Urinary bladder (tissue), 4 donors: ENCODE data around the gene PTBP3. TPM values are rescaled to one million over a fixed set of nuclear protein-coding genes. Genes with fewer than 3 reads are reported as not detected.

Experiments used
- DNase-seq: peaks from one replicate; pipeline ENCODE4 v3.0.0-alpha.2; 2015; ENCODE audit errors: extremely low spot score
- H3K27ac ChIP-seq: one replicate; pipeline ENCODE4 v1.5.1; 2013; ENCODE audit warnings: low read depth, mild to moderate bottlenecking, moderate library complexity
- H3K36me3 ChIP-seq: one replicate; pipeline ENCODE4 v1.6.1; 2013; ENCODE audit warnings: mild to moderate bottlenecking, moderate library complexity; ENCODE audit not compliant: insufficient read depth
- H3K4me1 ChIP-seq: one replicate; pipeline ENCODE4 v1.6.1; 2013; ENCODE audit warnings: mild to moderate bottlenecking, moderate library complexity; ENCODE audit not compliant: insufficient read depth
- H3K4me3 ChIP-seq: one replicate; pipeline ENCODE4 v1.5.1; 2013; ENCODE audit warnings: low read depth, low read length
- WGBS: extraction: QIAGEN DNeasy Blood & Tissue Kit; methylation state at CpG from one replicate; pipeline ENCODE4 v1.1.7; 2013; 5-methylcytosine and 5-hydroxymethylcytosine counted together
- polyA plus RNA-seq: library from polyadenylated mRNA; stranded (reverse); fragments of 200-250 nt; gene quantifications from one replicate; pipeline ENCODE4 v1.2.3, GENCODE V29; 2013
- total RNA-seq: library from RNA; depleted of rRNA; stranded (reverse); fragments of >200 nt; gene quantifications from one replicate; pipeline ENCODE4 v1.2.3, GENCODE V29; 2014
- donor health status: healthy with polysubstance abuse.
- donor health status: healthy.

The PTBP3 gene
- total and polyA plus RNA-seq, 2 donors: 12.0 to 59.9 TPM

GRCh38 chr9:112341730-112342129 is 8.3 kb upstream of the PTBP3 start:
- H3K4me3 ChIP-seq: no peak overlapping the region
- H3K4me1 ChIP-seq: no peaks in the 10 kb centered on the region
- DNase-seq: no peak
- H3K36me3 ChIP-seq: no peaks in the 10 kb centered on the region
- H3K27ac ChIP-seq: no peak overlapping the region

GRCh38 chr9:112339886-112340285 is 6.5 kb upstream of the PTBP3 start:
- Histone ChIP-seq H3K27ac (no peak overlapping the region), H3K36me3 (no peaks in the 10 kb centered on the region), H3K4me3 (no peak overlapping the region), H3K4me1 (no peaks in the 10 kb centered on the region)
- WGBS: 96% methylated on average over 3 of the region's 3 CpGs
- DNase-seq: no peak

GRCh38 chr9:112338561-112338960 is 5.1 kb upstream of the PTBP3 start:
- H3K4me3 ChIP-seq: no peak overlapping the region
- DNase-seq: no peak
- no peaks in the 10 kb centered on the region for H3K36me3 ChIP-seq
- no peaks in the 10 kb centered on the region for H3K4me1 ChIP-seq
- H3K27ac ChIP-seq: no peak overlapping the region
- WGBS: 58% methylated on average over 3 of the region's 3 CpGs

- no peaks in the 10 kb centered on the region for H3K36me3 ChIP-seq
- WGBS: 70% methylated on average over 1 of the region's 1 CpG
- no peaks in the 10 kb centered on the region for H3K4me1 ChIP-seq
- H3K27ac ChIP-seq: no peak overlapping the region
- H3K4me3 ChIP-seq: no peak overlapping the region
- DNase-seq: no peak
Observed at GRCh38 chr9:112337547-112337946, 4.1 kb upstream of the PTBP3 start.

- no peak overlapping the region for H3K4me3 ChIP-seq
- no peak for DNase-seq
- WGBS: 20% methylated on average over 8 of the region's 8 CpGs
- H3K27ac ChIP-seq: peak overlapping the region; percentile 69
- H3K36me3 ChIP-seq: no peaks in the 10 kb centered on the region
- no peaks in the 10 kb centered on the region for H3K4me1 ChIP-seq
Observed at GRCh38 chr9:112334432-112334841, 1.0 kb upstream of the PTBP3 start.

- Histone ChIP-seq H3K4me3 (peak overlapping the region; percentile 60), H3K4me1 (no peaks in the 10 kb centered on the region), H3K27ac (peak overlapping the region; percentile 86), H3K36me3 (no peaks in the 10 kb centered on the region)
- DNase-seq: peak; percentile 72
- under 1% methylated on average over 63 of the region's 72 CpGs for WGBS
Observed at GRCh38 chr9:112333639-112334431, 416 bp upstream of the PTBP3 start.

GRCh38 chr9:112332674-112332976 is 794 bp downstream of the PTBP3 start:
- Histone ChIP-seq H3K27ac (peak overlapping the region; percentile 99), H3K4me1 (peaks cover 2% of the 10 kb centered on the region), H3K36me3 (no peaks in the 10 kb centered on the region), H3K4me3 (peak overlapping the region; percentile 60)
- no peak for DNase-seq
- under 1% methylated on average over 19 of the region's 19 CpGs for WGBS

GRCh38 chr9:112332214-112332613 is 1.2 kb downstream of the PTBP3 start:
- H3K4me3 ChIP-seq: peak overlapping the region; percentile 60
- no peaks in the 10 kb centered on the region for H3K36me3 ChIP-seq
- WGBS: 24% methylated on average over 4 of the region's 4 CpGs
- H3K4me1 ChIP-seq: peaks cover 2% of the 10 kb centered on the region
- DNase-seq: no peak
- H3K27ac ChIP-seq: no peak overlapping the region

GRCh38 chr9:112331674-112331952 is 1.8 kb downstream of the PTBP3 start:
- 71% methylated on average over 4 of the region's 4 CpGs for WGBS
- no peaks in the 10 kb centered on the region for H3K36me3 ChIP-seq
- H3K27ac ChIP-seq: peak overlapping the region; percentile 59
- peaks cover 2% of the 10 kb centered on the region for H3K4me1 ChIP-seq
- no peak for DNase-seq
- no peak overlapping the region for H3K4me3 ChIP-seq

GRCh38 chr9:112328545-112328944 is 4.9 kb downstream of the PTBP3 start:
- peaks cover 4% of the 10 kb centered on the region for H3K4me1 ChIP-seq
- 92% methylated on average over 2 of the region's 2 CpGs for WGBS
- DNase-seq: no peak
- H3K27ac ChIP-seq: no peak overlapping the region
- H3K36me3 ChIP-seq: no peaks in the 10 kb centered on the region
- no peak overlapping the region for H3K4me3 ChIP-seq

GRCh38 chr9:112327718-112328450 is 5.5 kb downstream of the PTBP3 start:
- WGBS: 59% methylated on average over 2 of the region's 2 CpGs
- Histone ChIP-seq H3K27ac (no peak overlapping the region), H3K4me3 (no peak overlapping the region), H3K36me3 (no peaks in the 10 kb centered on the region), H3K4me1 (peaks cover 4% of the 10 kb centered on the region)
- DNase-seq: no peak

GRCh38 chr9:112326194-112326593 is 7.2 kb downstream of the PTBP3 start:
- WGBS: 47% methylated on average over 3 of the region's 3 CpGs
- no peak for DNase-seq
- Histone ChIP-seq H3K36me3 (no peaks in the 10 kb centered on the region), H3K4me3 (no peak overlapping the region), H3K4me1 (peaks cover 6% of the 10 kb centered on the region), H3K27ac (no peak overlapping the region)

GRCh38 chr9:112325600-112325999 is 7.8 kb downstream of the PTBP3 start:
- Histone ChIP-seq H3K36me3 (no peaks in the 10 kb centered on the region), H3K4me3 (no peak overlapping the region), H3K4me1 (peaks cover 6% of the 10 kb centered on the region), H3K27ac (no peak overlapping the region)
- DNase-seq: no peak
- 79% methylated on average over 8 of the region's 8 CpGs for WGBS

GRCh38 chr9:112325127-112325526 is 8.3 kb downstream of the PTBP3 start:
- peaks cover 6% of the 10 kb centered on the region for H3K4me1 ChIP-seq
- WGBS: 94% methylated on average over 10 of the region's 10 CpGs
- no peak overlapping the region for H3K27ac ChIP-seq
- H3K36me3 ChIP-seq: no peaks in the 10 kb centered on the region
- H3K4me3 ChIP-seq: no peak overlapping the region
- no peak for DNase-seq
